Activated CD4-positive, alpha-beta T cell treated with anti-CD3 and anti-CD28 coated beads, Interleukin-2, Interleukin-6, amounts not matched to agents 100 ng/mL and 50 ng/mL, durations not matched to agents 16 hours and 8 hours (primary cell): ENCODE measurements around the gene HYDIN.

Source experiments
- DNase-seq: peaks from one replicate; pipeline ENCODE4 v3.0.0-alpha.2; 2020

Gene HYDIN

DNA sequence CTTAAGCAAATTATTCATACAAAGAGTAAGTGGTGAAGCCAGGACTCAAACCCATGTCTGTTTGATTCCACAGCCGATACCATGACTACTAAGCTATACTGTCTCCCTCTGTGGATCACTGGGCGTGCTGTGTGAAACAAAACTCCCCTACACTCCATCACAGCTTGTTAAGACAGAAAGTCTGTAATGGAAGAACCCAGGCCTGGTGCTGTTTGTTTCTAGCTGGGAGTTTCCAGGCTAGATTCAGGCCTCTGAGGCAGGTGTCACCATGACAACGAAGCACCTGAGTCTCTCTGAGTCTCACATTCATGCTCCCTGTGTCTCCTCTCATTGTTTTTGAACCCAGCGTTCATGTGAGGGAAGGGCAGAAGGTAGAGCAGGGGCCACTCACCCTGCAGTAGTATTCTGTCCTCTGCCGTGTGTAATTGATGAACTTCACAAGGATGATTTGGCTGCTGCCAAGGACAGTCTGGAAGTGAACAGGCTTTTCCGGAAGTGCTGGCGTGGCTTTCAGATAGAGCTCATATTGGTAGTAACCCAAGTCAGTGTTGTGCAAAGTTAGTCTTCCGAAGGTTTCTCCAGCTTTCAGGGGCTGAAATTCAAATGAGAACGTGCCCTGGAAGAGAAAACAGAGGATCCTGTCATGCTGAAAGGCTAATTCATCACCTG lies 421.0 kb downstream of the HYDIN start:
- DNase-seq: no peak

DNA sequence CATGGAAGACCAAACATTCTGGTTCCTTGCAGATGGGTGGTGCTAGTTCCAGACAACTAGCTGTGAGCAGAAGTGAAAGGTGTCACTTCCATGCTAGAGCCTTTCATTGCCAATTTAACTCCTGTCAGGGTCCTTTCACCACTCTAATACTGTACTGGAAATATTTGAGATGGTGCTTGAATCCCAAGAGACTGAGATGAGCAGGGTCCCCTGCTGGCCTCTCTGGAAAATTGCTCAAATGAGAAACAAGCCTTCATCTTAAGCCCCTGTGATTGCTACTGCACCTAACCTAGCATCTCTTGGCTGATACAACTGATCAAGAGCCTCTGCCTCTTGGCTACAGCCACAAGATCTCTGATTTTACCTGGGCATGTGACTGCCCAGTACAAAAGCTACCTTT lies 422.2 kb downstream of the HYDIN start:
- DNase-seq: no peak

- DNase-seq: no peak
Measured at GRCh38 chr16:70805787-70806186, 424.7 kb downstream of the HYDIN start.

GRCh38 chr16:70805380-70805779 lies 425.1 kb downstream of the HYDIN start:
- DNase-seq: no peak

DNA sequence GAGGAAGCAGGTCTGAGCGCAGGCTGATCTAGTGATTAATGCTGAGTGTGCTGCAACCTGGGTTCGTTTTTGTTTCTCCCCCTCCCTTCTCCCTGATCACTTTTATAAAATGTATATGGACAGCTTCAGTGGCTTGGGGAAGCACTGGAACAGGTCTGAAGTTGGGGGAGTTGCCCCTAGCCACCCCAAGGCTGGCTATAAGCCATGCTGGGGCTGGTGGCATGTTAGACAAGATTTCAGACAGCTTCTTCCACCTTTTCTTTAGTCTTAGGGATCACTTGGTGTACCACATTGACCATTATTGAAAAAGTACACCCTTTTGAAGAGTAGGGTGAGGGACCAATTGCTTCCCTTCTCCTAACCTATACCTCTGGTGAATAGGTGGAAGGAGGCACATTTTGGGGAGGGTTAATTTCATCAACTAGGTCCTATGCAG lies 425.8 kb downstream of the HYDIN start:
- DNase-seq: peak; percentile 12

DNA sequence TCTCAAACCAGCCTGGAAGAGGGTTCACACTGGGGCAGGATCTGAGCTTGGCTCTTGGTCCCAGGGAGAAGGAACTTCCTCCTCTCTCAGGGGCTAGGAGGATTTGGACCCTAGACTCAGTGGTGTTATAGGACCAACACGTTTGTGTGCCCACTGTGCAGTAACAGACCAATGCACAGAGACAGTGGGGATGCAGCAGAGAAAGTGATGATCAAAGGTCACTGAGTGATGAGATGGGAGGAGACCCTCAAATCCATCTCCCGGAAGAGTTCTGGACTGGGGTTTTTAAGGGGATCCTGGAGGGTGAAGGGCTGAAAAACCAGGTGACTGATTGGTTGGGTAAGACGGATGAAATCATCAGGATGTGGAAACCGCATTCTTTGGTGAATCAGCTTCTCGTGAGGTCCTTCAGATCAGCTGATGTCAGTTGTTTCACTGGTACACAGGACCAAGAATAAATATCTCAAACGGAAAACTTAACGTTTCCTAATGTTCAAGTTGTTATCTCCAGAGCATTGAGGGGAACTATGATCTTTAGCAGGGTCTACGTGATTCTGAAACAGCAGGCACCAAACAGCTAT lies 426.3 kb downstream of the HYDIN start:
- DNase-seq: peak; percentile 38

- DNase-seq: no peak
Measured at GRCh38 chr16:70803319-70803718, 427.2 kb downstream of the HYDIN start.

DNA sequence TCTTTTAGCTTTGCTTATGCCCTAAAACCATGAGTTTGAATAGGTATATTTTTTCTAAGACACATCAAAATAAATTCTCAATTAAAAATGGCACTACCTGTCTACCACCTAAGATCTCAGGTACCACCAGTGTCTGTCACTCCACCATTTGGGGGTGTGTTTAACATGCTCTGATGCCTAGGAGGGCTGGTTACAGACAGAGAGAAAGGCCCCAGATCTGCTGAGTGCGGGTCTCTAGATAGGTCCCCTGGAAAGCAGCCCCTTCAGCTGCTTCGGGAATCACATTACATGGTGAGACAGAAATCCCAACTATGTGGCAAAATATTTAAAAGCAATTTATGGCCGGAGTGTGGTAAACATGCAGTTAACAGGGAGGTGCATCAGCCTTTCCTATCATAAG lies 428.9 kb downstream of the HYDIN start:
- DNase-seq: no peak

GRCh38 chr16:70800781-70801480 lies 429.6 kb downstream of the HYDIN start, which contains the start of gene VAC14:
Gene VAC14, minus strand, starts transcription at chr16:70801158. Its CDS starts 258 bp downstream, at chr16:70800900.
- peak; percentile 96 for DNase-seq

- DNase-seq: peak; percentile 39
Measured at GRCh38 chr16:70800311-70800710, 430.2 kb downstream of the HYDIN start.

GRCh38 chr16:70796301-70796700 lies 434.2 kb downstream of the HYDIN start:
- no peak for DNase-seq

GRCh38 chr16:70795296-70795912 lies 435.1 kb downstream of the HYDIN start:
- DNase-seq: no peak

DNA sequence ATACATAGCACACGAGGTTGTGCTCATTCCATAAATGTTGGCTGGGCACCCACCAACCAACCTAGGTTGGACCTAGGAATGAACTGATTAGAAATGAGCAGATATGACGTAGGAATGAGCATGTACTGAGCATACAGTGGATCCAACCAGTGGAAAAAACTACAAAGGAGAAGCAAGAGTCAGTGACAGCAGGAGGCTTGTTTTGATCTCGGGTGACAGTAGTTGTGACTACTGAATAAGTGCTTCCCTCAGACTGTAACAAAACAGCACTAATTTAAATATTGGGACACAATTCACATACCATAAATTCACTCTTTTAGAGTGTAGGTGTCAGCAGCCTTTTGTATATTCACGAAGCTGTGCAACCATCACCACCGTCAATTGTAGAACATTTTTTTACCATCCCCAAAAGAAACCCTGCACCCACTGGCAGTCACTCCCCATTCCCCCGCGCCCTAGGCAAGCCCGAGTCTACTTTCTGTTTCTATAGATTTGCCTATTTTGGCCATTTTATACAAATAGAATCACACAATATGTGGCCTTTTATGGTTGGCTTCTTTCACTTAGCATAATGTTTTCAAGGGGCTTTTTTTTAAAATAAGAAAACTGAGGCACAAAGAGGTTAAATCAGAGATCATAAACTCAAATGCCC lies 436.5 kb downstream of the HYDIN start:
- DNase-seq: no peak

DNA sequence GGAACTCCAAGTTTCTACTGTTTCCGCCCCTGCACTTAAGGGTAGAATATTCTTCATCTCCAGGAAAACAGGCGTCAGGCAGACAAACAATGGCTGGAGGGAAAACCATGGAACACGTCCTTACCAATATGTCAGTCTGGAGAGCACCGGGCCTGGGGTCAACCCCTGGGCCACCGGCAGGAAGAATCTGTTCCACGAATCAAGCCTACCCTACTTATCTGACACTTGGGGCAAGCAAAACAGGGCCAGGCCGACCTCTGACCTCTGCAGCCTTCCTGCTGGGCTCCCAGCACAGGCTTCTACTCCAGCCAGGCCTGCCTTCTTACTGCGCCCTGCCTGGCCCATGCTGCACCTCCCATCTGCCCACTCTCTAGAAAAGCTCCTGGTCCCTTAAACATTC lies 439.7 kb downstream of the HYDIN start:
- no peak for DNase-seq

- no peak for DNase-seq
Measured at GRCh38 chr16:70789595-70790447, 440.7 kb downstream of the HYDIN start.

- peak; percentile 17 for DNase-seq
Measured at GRCh38 chr16:70788668-70789594, 441.6 kb downstream of the HYDIN start.

- no peak for DNase-seq
Measured at GRCh38 chr16:70786020-70786755, 444.3 kb downstream of the HYDIN start.

- DNase-seq: no peak
Measured at GRCh38 chr16:70784692-70785555, 445.6 kb downstream of the HYDIN start.

DNA sequence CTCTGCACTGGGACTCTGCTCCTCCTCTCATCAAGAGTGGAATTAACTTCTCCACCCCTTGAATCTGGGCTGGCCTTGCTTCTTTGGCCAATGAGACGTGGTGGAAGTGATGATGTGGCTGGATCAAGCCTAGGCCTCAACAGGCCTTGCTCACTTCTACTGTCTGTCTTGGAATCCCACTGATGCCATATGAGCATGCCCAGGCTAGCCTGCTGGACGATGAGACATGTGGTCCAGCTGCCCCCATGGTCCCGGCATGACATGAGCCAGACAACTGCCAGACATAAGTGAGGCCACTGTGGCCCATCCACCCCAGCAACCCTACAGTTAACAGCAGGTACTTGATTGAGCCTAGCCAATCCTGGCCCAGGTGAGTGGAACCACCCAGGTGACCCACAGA lies 448.3 kb downstream of the HYDIN start:
- DNase-seq: no peak
